K562 (cell line): Measurements from ENCODE around the gene RBM45. TPM values are rescaled to one million over a fixed set of nuclear protein-coding genes. Genes with fewer than 3 reads are reported as not detected.

Experiments
- ARID2 ChIP-seq: fragments of 450-650 bp; IDR thresholded peaks from 2 replicates; pipeline ENCODE4 v1.6.1; 2017; ENCODE audit warnings: antibody characterized with exemption, mild to moderate bottlenecking
- ARNT ChIP-seq, 2 experiments: fragments of 450-650 bp; IDR thresholded peaks; 2 replicates each; pipeline ENCODE4 v1.6.1; 2016; ENCODE audit warnings: mild to moderate bottlenecking in 1 of 2
- CTBP1 ChIP-seq: fragments of 450-650 bp; IDR thresholded peaks from 2 replicates; pipeline ENCODE4 v1.6.1; 2016; ENCODE audit warnings: borderline replicate concordance
- DPF2 ChIP-seq: fragments of 450-650 bp; IDR thresholded peaks from 2 replicates; pipeline ENCODE4 v1.6.1; 2016
- EWSR1 ChIP-seq: fragments of 450-650 bp; IDR thresholded peaks from 2 replicates; pipeline ENCODE4 v1.6.1; 2018; ENCODE audit warnings: borderline replicate concordance, mild to moderate bottlenecking, low read depth, moderate library complexity; ENCODE audit not compliant: partially characterized antibody
- FOXA3 ChIP-seq, 2 experiments: fragments of 450-650 bp in 1 of 2; sonication (generic) in 1 of 2; formaldehyde crosslinking; IDR thresholded peaks in 1 of 2; conservative IDR thresholded peaks in 1 of 2; 2 replicates each; pipeline versions ENCODE4 v1.4.0 to v1.8.0; 2020 to 2022; ENCODE audit warnings: mild to moderate bottlenecking in 2 of 2, missing genetic modification reagents in 1 of 2
- FOXP1 ChIP-seq: sonication (generic); formaldehyde crosslinking; IDR thresholded peaks from 2 replicates; pipeline ENCODE4 v1.8.0; 2022; ENCODE audit warnings: mild to moderate bottlenecking, missing genetic modification reagents
- HMGN3 ChIP-seq: IDR thresholded peaks from 2 replicates; pipeline ENCODE4 v1.6.1; 2011; ENCODE audit warnings: borderline replicate concordance, low read depth, mild to moderate bottlenecking, mixed read lengths, low read length; ENCODE audit not compliant: insufficient read length; ENCODE audit errors: extremely low read depth
- IRF2 ChIP-seq: sonication (generic); formaldehyde crosslinking; IDR thresholded peaks from 2 replicates; pipeline ENCODE4 v1.8.1; 2022; ENCODE audit warnings: mild to moderate bottlenecking, missing genetic modification reagents
- KLF1 ChIP-seq: fragments of 450-650 bp; IDR thresholded peaks from 2 replicates; pipeline ENCODE4 v1.6.1; 2016; ENCODE audit warnings: missing genetic modification characterization, missing compliant biosample characterization
- MAFF ChIP-seq: IDR thresholded peaks from 2 replicates; pipeline ENCODE4 v1.6.1; 2012; ENCODE audit warnings: low read length, improper control_type of control experiment
- MYC ChIP-seq, 2 experiments: fragments of 250-450 bp in 1 of 2; sonication (Bioruptor Pico) in 1 of 2; IDR thresholded peaks; 2 replicates each; pipeline versions ENCODE4 v1.5.1 to v1.6.1; 2012 to 2021; ENCODE audit warnings: low read depth in 2 of 2, borderline replicate concordance in 1 of 2, improper control_type of control experiment in 1 of 2, low read length in 1 of 2, mild to moderate bottlenecking in 1 of 2, moderate library complexity in 1 of 2
- NCOA2 ChIP-seq, 2 experiments: fragments of 450-650 bp; IDR thresholded peaks; 2 replicates each; pipeline ENCODE4 v1.6.1; 2018; ENCODE audit warnings: mild to moderate bottlenecking in 2 of 2, moderate library complexity in 1 of 2; ENCODE audit not compliant: partially characterized antibody in 2 of 2
- NR1H2 ChIP-seq: sonication (generic); formaldehyde crosslinking; IDR thresholded peaks from 2 replicates; pipeline ENCODE4 v1.4.0; 2020; ENCODE audit warnings: mild to moderate bottlenecking, missing genetic modification reagents
- RNF2 ChIP-seq: sonication (generic); IDR thresholded peaks from 2 replicates; pipeline ENCODE4 v1.6.1; 2016
- SP2 ChIP-seq: IDR thresholded peaks from 2 replicates; pipeline ENCODE4 v1.6.1; 2011; ENCODE audit warnings: mild to moderate bottlenecking, low read depth, low read length, moderate library complexity; ENCODE audit not compliant: poor library complexity, severe bottlenecking; ENCODE audit errors: extremely low read depth
- ZBTB17 ChIP-seq: fragments of 450-650 bp; formaldehyde crosslinking; IDR thresholded peaks from 2 replicates; pipeline ENCODE4 v1.4.0; 2020; ENCODE audit warnings: mild to moderate bottlenecking
- ZFP1 ChIP-seq: fragments of 450-650 bp; formaldehyde crosslinking; IDR thresholded peaks from 2 replicates; pipeline ENCODE4 v1.4.0; 2020; ENCODE audit warnings: mild to moderate bottlenecking, mixed read lengths
- ZNF316 ChIP-seq: fragments of 450-650 bp; IDR thresholded peaks from 2 replicates; pipeline ENCODE4 v1.6.1; 2016
- ZNF766 ChIP-seq: fragments of 200-800 bp; sonication (Bioruptor generic); conservative IDR thresholded peaks from 2 replicates; pipeline ENCODE4 v1.6.1; 2016; ENCODE audit warnings: missing genetic modification characterization, missing compliant biosample characterization
- polyA plus RNA-seq, 8 experiments: library from polyadenylated mRNA; depleted of rRNA in 4 of 8; stranded (reverse) in 5 of 8; unstranded in 3 of 8; fragments of >200 nt; fragmentation: Nextera tagmentation in 2 of 8; fragmentation: Illumina TruSeq in 1 of 8; extraction: Ambion mirVana in 2 of 8; extraction: Trizol in 1 of 8; gene quantifications; 2 replicates each; pipeline versions ENCODE4 v1.2.1 to v1.2.3, GENCODE V29; 2011 to 2014; ENCODE audit warnings: inconsistent platforms in 1 of 8, missing spikeins in 1 of 8
- total RNA-seq, 7 experiments: library from RNA; depleted of rRNA in 6 of 7; stranded (reverse); fragments of >200 nt in 6 of 7; fragmentation: Illumina TruSeq in 2 of 7; extraction: Trizol in 2 of 7; gene quantifications; 2 replicates each; pipeline versions ENCODE4 v1.2.1 to v1.2.3, GENCODE V29; 2011 to 2021; ENCODE audit warnings: low replicate concordance in 1 of 7
- TF ChIP-seq, protein P1 (sequence below): sonication (generic); formaldehyde crosslinking; IDR thresholded peaks from 2 replicates; pipeline ENCODE4 v1.8.1; 2023; ENCODE audit warnings: mild to moderate bottlenecking, missing genetic modification reagents
- TF ChIP-seq, protein P2 (sequence below): IDR thresholded peaks from 3 replicates; pipeline ENCODE4 v1.6.1; 2011; ENCODE audit warnings: borderline replicate concordance, mild to moderate bottlenecking; ENCODE audit not compliant: insufficient read length, insufficient read depth
- TF ChIP-seq, protein P3 (sequence below): sonication (generic); formaldehyde crosslinking; IDR thresholded peaks from 2 replicates; pipeline ENCODE4 v1.8.1; 2023; ENCODE audit warnings: mild to moderate bottlenecking, missing genetic modification reagents, moderate library complexity

Gene RBM45
- total and polyA plus RNA-seq, 9 of the 15 experiments (the other 6 are each of a cell fraction or from before 2014, with no cell fraction given), result 6.7 to 22.0 (median 15.0) TPM

DNA sequence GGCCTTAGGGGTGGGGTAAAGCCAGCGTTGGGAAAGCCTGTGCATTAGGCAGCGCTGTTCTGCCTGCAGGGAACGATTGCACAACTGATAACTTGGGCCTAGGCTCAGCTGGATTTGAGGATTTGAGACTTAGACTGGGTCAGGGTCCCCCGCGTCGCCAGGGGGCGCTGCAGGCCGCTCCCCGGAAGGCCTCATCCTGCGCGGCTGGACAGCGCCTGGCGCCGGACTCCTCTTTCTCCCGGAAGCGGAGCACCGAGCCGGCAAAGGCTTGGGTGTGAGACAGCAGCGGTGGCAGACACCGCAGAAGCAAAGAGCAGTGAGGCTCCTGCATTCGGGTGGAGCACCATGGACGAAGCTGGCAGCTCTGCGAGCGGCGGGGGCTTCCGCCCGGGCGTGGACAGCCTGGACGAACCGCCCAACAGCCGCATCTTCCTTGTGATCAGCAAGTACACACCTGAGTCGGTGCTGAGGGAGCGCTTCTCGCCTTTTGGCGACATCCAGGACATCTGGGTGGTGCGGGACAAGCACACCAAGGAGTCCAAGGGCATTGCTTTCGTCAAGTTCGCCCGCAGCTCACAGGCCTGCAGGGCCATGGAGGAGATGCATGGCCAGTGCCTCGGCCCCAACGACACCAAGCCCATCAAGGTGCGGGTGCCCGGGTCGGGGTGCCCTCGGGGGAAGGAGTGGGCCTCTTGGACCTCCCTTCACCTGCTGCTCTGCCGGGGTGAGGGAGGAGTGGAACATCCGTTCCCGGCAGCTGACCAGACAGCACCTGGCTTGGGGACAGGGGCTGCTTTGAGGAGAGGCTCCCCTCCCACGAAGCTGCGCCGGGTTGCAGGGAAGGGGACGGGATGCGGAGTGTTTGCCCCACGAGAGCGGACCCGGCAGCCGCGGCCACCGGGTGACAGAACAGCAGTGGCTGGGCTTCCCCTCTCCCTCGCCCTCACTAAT, at the start of gene RBM45 (continued):
- TF ChIP-seq ZFP1 (CRISPR knock-in tag), result no peak
- TF ChIP-seq HMGN3, result peak; percentile 92
- peak; percentile 88 for TF ChIP-seq FOXP1 (CRISPR knock-in tag)
- no peak; the same call in 1 of the 2 replicates for TF ChIP-seq KLF1 (tag)
- TF ChIP-seq DPF2, result peak; percentile 27; the same call in 1 of the 2 replicates
- TF ChIP-seq RNF2, result peak; percentile 55
- no peak for TF ChIP-seq NCOA2 (IDR thresholded peaks at IDR 0.05; ENCODE audit: partially characterized antibody in 2 of 2)
- TF ChIP-seq ZNF766 (CRISPR knock-in tag), result peak; percentile 60; the same call in 1 of the 2 replicates
- peak; percentile 69; the same call in 1 of the 2 replicates for TF ChIP-seq ZBTB17 (CRISPR knock-in tag)
- TF ChIP-seq, protein P1, sequence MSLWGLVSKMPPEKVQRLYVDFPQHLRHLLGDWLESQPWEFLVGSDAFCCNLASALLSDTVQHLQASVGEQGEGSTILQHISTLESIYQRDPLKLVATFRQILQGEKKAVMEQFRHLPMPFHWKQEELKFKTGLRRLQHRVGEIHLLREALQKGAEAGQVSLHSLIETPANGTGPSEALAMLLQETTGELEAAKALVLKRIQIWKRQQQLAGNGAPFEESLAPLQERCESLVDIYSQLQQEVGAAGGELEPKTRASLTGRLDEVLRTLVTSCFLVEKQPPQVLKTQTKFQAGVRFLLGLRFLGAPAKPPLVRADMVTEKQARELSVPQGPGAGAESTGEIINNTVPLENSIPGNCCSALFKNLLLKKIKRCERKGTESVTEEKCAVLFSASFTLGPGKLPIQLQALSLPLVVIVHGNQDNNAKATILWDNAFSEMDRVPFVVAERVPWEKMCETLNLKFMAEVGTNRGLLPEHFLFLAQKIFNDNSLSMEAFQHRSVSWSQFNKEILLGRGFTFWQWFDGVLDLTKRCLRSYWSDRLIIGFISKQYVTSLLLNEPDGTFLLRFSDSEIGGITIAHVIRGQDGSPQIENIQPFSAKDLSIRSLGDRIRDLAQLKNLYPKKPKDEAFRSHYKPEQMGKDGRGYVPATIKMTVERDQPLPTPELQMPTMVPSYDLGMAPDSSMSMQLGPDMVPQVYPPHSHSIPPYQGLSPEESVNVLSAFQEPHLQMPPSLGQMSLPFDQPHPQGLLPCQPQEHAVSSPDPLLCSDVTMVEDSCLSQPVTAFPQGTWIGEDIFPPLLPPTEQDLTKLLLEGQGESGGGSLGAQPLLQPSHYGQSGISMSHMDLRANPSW, result peak; percentile 82; the same call in 1 of the 2 replicates
- no peak for TF ChIP-seq MAFF
- peak in 1 of 2 experiments; percentile 48; a peak in 1 of 4 replicates for TF ChIP-seq ARNT (IDR thresholded peaks at IDR 0.05)
- no peak for TF ChIP-seq ZNF316
- TF ChIP-seq IRF2 (CRISPR knock-in tag), result no peak
- no peak for TF ChIP-seq EWSR1
- TF ChIP-seq NR1H2, result peak; percentile 85
- TF ChIP-seq SP2, result peak; percentile 94
- peak; percentile 97 for TF ChIP-seq CTBP1
- no peak for TF ChIP-seq FOXA3 (CRISPR knock-in tag; conservative IDR thresholded peaks at IDR 0.05 in 1 of 2, IDR thresholded peaks at IDR 0.05 in 1 of 2)
- TF ChIP-seq ARID2, result no peak; the same call in 1 of the 2 replicates
- TF ChIP-seq, protein P2, sequence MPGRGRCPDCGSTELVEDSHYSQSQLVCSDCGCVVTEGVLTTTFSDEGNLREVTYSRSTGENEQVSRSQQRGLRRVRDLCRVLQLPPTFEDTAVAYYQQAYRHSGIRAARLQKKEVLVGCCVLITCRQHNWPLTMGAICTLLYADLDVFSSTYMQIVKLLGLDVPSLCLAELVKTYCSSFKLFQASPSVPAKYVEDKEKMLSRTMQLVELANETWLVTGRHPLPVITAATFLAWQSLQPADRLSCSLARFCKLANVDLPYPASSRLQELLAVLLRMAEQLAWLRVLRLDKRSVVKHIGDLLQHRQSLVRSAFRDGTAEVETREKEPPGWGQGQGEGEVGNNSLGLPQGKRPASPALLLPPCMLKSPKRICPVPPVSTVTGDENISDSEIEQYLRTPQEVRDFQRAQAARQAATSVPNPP, result no peak
- TF ChIP-seq, protein P3, sequence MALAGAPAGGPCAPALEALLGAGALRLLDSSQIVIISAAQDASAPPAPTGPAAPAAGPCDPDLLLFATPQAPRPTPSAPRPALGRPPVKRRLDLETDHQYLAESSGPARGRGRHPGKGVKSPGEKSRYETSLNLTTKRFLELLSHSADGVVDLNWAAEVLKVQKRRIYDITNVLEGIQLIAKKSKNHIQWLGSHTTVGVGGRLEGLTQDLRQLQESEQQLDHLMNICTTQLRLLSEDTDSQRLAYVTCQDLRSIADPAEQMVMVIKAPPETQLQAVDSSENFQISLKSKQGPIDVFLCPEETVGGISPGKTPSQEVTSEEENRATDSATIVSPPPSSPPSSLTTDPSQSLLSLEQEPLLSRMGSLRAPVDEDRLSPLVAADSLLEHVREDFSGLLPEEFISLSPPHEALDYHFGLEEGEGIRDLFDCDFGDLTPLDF (CRISPR knock-in tag), result peak; percentile 84
- TF ChIP-seq MYC (IDR thresholded peaks at IDR 0.05; ENCODE audit: low read depth, low read length), result peak; percentile 77; the same call in 1 of the 2 replicates
- no peak for TF ChIP-seq MYC (CRISPR knock-in tag; IDR thresholded peaks at IDR 0.05; ENCODE audit: borderline replicate concordance, low read depth)
